Hematopoietic multipotent progenitor cell treated with erythropoietin and hydrocortisone succinate and interleukin-3 and kit ligand, for 17 days (in vitro differentiated cells): ENCODE results near the gene JTB.

ENCODE experiments used
- DNase-seq: peaks from one replicate; pipeline ENCODE4 v3.0.0-alpha.2; 2015; ENCODE audit warnings: low spot score

JTB gene

DNA sequence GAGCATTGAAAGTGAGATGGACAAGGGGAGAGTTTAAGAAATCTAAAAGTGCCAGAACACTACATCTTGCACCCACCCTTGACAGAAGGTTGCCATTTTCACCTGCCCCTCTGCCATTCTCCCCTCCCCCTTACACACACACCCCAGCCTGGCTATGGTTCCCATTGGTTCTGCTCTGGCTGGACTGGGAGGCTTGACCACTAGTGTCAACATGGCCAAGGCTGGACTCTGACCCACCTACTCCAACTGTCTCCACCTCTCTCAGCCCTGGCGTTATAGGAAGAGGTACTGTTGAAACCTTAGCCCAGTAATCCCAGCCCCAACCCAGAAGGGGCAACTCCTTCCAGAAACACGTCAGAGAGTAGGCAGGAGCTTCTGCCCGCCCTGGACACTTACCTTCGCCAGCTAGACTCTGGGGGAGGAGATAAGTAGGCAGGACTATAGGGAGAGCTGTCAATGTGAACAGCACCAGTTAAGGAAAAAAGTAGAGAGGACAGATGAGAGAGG lies 23.6 kb downstream of the JTB start:
- DNase-seq = no peak

DNA sequence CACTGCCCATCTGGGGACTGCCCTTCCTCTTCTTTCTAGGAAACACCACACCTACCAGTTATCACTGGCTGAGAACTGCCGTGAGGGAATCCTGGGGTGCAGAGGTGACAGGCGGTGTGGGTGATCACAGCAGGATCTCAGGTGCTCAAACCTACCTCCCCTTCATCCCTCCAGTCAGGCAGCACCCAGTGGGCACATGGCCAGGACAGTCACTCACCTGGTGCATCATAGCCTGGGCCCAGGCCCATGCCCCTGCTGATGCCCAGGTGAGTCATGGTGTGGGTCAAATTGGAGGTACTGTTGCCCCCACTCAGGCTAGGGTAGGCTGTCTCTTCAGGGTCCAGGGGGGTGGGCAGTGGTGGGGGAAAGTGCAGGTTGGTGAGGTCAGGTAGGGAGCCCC lies 25.7 kb downstream of the JTB start:
- DNase-seq = no peak

DNA sequence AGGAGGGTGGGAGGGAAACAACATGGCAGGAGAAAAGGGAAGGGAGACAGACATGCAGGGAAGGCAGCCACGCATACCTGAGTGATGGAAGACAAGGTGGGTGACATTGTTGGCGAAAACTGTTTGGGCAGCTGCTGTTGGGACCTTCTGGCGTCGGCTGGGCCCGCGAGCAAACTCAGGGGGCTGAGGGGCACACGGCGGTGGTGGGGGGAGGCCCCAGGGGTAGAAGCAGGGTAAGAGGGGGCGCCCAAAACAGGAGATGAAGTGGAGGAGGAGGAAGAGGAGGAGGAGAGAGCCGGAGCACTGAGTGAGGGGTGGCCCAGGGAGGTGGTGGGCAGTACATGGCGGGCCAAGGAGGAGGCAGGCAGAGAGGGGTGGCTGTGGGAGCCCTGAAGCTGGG lies 26.3 kb downstream of the JTB start:
- DNase-seq = no peak

DNA sequence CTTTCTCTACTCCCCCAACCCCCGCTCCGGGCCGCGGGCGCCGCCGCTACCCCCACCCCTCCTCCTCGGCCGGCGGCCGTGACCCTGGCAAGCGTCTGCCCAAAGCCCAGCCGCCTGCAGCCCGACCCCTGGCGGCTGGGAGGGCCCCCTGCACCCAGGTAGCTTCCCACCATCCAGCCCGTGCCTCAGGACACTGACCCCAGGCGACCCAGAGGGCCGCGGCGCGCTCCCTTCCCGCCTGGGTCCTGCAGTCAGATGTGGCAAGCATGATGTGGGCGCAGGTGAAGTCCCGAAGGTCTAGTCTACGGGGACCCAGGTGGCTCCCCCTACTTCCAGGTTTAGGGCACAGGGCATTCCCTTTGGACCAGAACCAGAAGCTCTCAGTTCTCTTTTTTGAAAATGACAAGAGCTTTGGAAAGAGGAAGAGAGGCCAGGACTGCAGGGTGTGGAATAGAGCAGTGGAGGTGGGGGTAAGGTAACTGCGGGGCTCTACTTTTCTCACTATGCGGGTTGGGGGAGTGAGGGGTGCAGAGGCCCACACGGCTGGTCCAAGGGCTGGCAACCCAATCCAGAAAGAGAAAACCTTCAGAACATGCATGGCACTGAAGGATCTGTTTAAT lies 30.7 kb downstream of the JTB start, which contains the start of gene DENND4B:
Gene DENND4B, minus strand, starts transcription at position 97 of the 620 bp plus-strand sequence. CDS start 2,344 bp downstream, outside the sequence.
- DNase-seq = peak; percentile 86

DNA sequence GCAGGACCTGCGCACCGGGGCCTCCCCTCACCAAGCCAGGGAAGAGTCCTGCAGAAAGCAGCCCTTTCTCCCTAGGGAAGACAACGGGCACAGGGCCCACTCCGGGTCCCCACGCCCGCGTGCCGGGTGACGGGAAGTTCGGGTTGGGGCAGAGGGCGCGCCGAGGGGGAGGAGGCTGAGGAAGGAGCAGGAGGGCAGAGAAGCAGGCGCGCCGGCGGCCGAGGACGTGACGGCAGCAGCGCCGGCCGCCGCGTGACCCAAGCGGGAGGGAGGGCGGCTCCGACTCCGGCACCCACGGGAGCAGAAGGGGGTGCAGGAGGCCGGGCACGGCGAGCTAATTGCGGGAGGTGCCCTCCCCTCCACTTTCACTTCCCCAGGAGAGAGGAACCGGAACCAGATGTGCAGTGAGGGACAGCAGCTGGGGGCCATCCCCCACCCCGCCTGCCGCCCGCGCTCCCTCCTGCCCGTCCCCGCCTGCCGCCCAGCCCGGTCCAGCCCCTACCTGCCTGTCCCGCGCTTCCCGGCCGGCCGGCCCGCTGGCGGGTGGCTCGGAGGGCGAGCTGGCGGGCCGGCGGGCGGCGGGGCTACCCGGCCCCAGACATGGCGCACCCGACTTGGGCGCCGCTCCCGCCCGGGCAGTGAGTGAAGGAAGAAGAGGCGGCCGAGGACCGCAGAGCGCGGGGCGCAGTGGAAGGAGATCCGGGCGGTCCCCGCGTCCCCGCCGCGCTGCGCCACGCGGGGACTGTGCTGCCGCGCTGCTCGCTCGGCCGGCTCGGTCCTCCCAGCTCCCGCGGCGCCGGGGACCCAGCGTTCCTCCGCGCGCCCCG lies 31.5 kb downstream of the JTB start:
- peak; percentile 56 for DNase-seq

DNA sequence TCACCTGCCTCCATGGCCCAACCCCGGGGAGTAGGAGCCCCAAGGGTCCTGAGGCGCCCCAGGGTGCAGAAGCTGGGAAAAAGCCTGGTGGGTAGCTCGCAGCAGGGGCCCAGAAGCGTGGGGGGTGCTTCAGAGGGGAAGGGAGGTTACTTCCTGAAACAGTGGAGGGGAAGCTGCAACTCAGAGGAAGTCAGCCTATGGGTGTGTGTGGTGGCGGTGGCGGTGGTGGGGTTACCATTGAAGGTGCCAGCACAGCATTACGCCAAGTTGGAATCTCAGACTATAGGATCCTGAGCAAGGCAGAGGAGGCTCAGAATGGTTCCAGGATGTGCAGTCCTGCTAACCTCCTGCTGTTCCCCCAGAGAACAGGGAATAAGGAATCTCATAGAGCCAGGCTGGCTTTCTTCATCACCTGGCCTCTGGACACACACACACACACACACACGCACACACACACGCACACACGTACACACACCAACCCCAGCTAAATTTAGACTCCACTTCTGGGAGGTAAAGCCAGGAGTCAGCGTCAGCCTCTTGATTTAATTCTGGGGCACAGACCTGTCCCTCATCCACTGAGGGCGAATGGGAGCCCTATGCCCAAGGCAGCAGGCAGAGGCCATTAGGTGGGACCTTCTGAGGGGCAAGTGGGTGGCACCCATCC lies 32.2 kb downstream of the JTB start:
- DNase-seq = no peak

DNA sequence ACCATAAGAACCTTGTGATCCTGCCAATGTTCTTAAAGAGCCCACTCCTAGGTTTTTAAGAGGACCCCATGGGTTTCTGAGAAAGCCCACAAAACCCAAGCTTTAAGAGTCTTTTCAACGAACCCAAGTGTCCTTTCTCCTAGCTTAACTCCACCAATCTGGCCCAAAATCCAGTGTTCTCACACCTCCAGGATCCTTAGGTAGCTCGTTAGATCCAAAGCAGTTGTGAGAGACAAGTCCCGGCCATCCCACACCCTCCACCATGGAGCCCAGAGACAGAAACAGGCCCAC lies 32.7 kb downstream of the JTB start:
- no peak for DNase-seq

DNA sequence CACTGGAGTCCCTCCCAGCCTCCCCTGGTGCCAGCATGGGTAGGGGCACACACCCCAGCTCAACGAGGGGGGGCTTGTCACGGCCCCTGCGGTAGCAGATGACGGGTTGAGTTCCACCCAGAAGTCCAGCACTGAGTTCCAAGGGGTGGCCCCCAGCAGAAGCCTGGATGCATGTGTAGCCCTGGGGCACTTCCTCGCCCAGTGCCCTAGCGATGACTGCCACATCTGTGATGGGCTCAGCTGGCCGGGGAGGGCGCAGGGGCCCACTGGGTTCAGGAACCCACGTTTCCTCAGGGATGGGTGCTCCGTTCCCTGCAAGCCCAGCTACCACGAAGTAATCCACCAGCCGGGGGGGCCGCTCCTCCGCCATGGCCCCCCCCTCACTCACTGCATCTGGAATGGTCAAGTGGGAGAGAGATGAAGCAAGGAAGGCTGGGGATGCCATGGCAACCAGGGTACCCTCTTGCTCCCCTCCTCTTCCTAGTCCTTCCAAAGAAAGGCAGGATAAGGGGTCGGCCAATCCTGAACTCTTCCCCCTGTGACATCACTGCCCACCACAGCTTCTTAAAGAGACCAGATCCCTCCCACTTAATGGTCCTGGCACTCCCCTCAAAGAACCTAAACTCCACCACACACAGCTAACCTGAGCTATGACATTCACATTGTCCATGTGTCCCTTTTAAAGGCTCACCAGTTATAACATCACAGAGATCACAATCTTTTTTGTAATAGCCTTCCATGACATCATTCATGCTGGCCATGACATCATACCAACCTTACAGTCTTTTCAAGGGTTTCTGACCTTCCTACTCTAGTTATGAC lies 33.3 kb downstream of the JTB start:
- DNase-seq = no peak

DNA sequence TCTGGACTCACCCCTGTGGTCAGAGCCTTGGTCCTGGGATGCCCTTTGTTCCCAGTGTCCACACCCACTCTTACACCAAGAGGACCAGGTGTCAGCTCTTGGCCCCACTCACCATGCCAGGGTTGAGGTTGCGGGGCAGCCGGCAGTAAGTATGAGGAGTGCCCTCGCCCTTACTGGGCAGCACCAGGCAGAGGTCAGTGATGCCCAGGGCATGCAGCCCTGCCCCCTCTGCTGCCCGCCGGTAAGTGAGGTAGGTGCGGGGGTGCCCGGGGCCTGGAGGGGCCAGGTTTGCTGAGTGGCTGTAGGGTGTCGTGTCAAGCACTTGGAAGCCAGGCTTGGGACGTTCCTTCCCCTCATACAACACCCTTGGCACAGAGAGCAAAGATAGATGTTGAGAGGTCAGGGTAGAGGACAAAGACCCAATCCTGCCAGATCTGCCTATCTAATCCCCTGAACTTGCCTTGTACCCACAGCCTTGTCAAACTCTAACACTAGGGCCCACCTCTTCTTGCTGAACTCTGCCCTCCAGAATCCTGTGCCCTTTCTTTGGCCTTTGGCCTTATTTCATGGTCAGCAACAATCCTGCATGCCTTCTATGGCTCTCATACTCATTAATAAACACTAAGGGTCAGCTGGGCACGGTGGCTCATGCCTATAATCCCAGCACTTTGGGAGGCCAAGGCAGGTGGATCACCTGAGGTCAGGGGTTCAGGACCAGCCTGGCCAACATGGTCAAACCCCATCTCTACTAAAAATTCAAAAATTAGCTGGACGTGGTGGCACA lies 34.5 kb downstream of the JTB start:
- DNase-seq = no peak

DNA sequence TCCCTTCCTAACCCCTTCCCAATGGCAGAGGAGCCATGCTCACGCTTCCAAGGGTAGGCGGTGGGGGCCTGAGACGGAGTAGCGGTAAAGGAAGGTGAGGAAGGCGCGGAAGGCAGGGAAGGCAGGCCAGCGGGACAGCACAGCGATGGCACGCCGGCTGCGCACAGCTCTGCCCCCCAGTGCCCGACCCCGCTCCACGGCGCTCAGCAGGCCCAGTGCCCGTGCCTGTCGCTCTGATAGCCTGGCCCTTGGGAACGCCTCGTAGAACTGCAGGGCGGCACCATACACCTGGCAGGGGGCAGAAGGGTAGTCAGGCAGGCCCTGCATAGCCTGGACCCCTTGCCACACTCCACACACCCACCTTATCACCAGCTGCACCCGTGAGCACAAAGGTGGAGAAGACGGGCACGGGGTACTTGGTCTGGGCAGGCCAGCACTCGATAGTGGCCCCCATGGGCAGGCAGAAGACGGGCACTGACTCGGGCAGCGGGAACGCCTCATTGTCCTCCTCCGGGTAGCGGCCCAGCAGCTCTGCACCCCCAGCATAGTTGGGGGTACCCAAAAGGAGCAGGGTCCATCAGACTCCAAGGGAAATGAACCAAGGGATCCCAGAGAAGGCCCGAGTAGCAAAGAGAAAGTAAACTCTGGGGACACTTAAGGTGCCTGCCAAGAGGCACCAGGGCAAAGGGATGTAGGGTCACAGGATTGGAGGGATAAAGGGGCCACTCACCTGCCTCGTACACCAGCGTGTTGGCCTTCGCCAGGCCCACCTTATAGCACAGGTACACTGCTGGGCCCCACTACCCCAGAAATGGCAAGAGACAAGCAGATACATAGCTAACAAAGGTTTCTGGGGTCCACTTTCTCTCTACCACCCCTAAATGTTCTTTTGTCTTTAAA lies 35.4 kb downstream of the JTB start:
- DNase-seq = no peak

DNA sequence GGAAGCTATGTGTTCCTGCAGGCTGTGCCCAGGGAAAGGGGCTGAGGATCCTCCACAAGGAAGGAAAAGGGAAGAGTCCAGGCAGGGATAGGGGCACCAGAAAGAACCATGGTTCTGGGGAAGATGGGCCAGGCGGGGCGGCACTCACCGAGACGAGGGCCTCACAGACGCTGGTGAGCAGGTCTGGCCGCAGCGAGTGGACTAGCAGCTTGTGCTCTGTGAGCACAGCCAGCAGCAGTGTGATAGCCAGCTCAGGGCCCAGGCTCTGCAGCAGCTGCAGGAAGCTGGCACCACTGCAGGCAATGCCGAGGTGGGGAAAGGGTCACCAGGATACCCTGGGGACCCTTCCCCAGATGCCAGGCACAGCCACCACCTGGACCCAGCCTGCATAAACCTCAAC lies 36.7 kb downstream of the JTB start:
- DNase-seq = no peak

DNA sequence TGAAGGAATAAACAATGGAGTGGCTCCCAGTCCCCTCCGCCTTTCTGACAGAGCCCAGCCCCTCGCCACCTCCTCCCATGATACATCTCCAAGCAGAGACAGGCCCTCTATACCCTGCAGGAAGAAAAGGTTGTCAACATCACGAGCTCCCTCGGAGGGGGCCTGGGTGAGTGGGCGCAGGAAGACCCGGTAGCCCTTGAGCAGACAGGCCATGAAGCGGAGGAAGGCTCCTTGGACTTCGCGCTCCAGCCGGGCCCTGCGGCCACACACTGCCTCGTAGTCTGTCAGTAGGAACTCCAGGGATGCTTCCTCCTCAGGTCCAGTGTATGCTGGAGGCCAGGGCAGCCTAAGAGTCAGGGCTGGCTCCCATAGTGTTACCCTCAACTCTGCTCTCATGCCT lies 38.0 kb downstream of the JTB start:
- DNase-seq = no peak

DNA sequence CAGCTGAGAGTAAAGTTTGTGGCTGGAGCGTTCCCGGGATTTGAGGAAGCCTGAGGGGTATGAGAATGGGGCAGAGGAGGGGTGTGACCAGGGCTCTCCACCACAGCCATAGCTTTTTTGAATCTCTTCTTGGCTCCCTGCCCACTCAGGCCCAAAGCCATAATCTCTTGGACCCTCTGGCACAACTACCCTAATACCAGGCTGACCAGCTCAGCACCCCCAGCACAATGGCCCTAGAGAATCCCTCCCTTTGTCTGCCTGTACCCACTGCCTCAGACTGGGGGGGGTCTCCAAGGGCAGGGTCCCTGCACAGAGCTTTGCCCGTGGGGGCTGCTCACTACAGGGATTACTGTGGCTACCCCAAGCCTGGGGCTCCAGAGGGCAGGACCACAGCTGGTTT lies 38.5 kb downstream of the JTB start:
- DNase-seq = no peak

DNA sequence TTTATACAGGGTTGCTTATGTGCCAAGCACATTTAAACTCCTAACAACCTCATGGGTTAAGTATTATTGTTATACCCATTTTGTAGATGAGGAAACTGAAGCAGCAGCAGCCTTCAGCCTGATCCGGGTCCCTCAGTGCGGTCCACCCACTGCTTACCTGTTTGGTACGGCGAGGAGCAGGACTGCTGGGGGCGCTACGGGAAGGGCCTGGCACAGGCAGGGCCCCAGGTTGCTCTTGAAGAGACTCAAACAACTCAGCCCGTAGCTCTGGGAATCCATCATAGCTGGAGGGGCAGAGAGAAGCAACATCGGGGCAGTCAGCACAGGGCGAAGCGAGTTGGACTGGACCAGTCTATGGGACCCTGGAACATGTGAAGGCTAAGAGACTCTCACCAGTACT lies 40.1 kb downstream of the JTB start:
- DNase-seq = no peak

DNA sequence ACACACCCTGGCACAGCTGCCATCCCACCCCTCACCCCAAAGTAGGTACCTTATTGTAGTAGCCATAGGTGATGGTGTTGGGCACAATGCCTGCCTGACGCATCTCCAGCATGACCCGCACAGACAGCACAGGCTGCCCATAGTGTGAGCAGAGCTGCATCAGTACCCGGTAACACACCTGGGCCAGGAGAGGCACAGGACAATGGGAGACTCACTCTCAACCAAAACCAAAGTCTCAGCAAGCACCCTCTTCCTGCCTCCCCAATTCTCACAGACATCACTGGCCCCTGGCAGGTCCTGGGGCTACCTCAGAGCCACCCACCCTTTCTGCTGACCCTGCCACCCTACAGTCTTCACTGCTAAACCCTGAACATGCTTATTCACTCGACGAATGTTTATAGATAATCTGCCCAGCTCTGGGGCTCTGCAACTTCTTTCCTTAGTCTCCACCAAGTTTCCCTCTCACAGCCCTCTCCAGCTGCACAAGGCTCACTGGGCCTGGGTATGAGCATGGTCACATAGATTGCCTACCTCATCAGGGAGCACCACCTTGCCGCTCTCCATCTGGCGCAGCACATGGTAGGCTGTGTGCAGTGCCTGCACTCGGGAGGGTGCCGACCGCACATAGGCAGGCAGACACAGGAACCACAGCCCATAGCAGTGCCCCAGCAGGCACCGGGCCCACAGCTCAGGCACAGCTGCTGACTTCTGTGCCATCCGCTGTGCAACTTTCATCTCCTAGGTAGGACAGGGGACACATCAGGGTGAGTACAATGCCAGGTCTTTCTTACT lies 41.3 kb downstream of the JTB start:
- DNase-seq = no peak

DNA sequence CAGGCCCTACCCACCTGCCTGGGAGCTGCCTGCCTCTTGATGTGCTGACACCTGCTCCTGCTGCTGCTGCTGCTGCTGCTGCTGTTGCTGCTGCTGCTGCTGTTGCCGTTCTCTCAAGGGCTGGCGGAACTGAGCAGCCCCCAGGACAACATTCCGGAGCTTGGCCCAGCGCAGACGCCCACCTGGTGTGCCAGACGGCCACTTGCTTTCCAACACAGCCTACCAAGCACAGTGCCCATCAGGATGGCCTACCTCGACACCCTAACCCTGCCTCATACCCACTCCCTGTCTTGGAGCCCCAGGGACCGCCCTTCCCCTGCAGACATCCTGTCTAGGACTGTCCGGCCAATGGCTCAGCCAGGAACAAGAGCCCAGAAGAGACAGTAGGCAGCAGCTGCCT lies 42.7 kb downstream of the JTB start:
- no peak for DNase-seq

DNA sequence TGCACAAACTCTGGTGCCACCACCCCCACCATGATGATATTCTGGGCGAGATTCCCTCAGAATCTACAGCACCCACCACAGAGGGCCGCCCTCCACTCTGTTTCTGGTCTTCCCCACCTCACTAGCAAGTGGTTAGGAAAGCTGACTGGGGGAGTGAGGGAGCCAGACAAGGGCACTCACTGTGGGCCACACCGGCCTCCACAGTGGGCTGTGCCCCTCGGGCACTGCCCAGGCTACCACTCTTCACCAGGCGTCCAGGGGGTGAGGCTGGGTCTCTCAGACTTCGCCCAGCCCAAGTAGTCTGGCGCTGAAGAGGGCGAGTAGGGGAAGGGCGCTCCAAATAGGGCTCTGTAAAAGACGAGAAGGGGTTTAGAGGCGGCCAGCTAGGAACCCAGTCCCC lies 43.5 kb downstream of the JTB start:
- DNase-seq = no peak

DNA sequence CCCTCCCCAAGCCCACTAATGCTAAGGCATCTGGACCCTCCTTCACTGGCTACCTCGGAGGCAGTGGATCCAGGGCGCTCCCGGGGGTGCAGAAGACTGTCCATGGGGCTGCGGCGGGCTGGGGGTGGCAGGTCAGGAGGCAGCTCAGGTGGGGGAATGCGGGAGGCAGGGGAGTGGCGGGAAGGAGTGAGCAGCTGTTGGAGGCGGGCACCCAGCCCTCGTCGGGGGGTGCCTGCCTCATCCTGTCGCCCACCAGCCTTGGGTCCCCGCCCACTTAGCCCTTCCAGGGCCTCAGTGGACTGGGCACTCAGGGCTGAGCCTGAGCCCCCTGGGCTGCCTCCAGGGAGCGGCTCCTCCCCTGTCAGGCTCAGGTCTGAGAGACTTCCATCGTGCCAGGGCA lies 44.0 kb downstream of the JTB start:
- no peak for DNase-seq
